HepG2 (cell line): ENCODE data around the gene ANKRD55. TPM values are rescaled to one million over a fixed set of nuclear protein-coding genes. Genes with fewer than 3 reads are reported as not detected.
"Not testable (repeated sequence)": the region's sequence is repeated elsewhere in the genome, so short reads cannot be mapped to it uniquely, and the experiment has no call there.

Experiments
- ATAC-seq: fragments of 200-7000 bp; cut with Tn5 transposase; 3 replicates; pipeline ENCODE4 v1.9.1; 2020; ENCODE audit warnings: mild to moderate bottlenecking, moderate library complexity
- BruUV-seq: library from RNA; stranded (reverse); fragments of 400-500 nt; replicated peaks from 2 replicates; lab custom pipeline; 2021; lab: Mats Ljungman, UMichigan
- CTCF ChIA-PET: fragments of 300-600 bp; formaldehyde crosslinking; extraction: SDS; loops from one replicate; lab custom pipeline; 2021; ENCODE audit warnings: low total read pairs, inconsistent platforms, low intra/inter-chr PET ratio; lab: Yijun Ruan, JAX
- POLR2A ChIA-PET: fragments of 350-600 bp; sonication (Branson Sonifier 250); formaldehyde crosslinking; loops from one replicate; lab custom pipeline; 2020; ENCODE audit warnings: antibody characterized with exemption, inconsistent platforms; lab: Yijun Ruan, JAX
- DNase-seq: peaks from one replicate; pipeline ENCODE4 v3.0.0-alpha.2; 2015; ENCODE audit warnings: low spot score
- FAIRE-seq: peaks from 3 replicates; lab custom pipeline; 2011; peaks lifted over from hg19 to GRCh38; lab: Jason Lieb, UNC
- H2AFZ ChIP-seq: one replicate; pipeline ENCODE4 v1.6.1; 2011; ENCODE audit warnings: low read length, inconsistent platforms
- H3K27ac ChIP-seq: fragments of 300-600 bp; 3 replicates; pipeline ENCODE4 v1.8.0; 2011; ENCODE audit warnings: mixed run types, mild to moderate bottlenecking, mixed read lengths, low read length, inconsistent platforms; ENCODE audit not compliant: insufficient read depth; ENCODE audit errors: extremely low read length
- H3K27me3 ChIP-seq, 2 experiments: fragments of 200-600 bp in 1 of 2; 2 replicates in 1 of 2; 3 replicates in 1 of 2; pipeline versions ENCODE4 v1.6.0 to v1.8.0; 2011; ENCODE audit warnings: low read length in 2 of 2, mild to moderate bottlenecking in 2 of 2, moderate library complexity in 2 of 2, inconsistent platforms in 1 of 2; ENCODE audit not compliant: insufficient read depth in 2 of 2, control insufficient read depth in 1 of 2
- H3K36me3 ChIP-seq, 2 experiments: fragments of 200-600 bp in 1 of 2; replicated peaks in 1 of 2; 2 replicates in 1 of 2; 3 replicates in 1 of 2; pipeline versions ENCODE4 v1.5.1 to v1.8.0; 2011; ENCODE audit warnings: low read length in 2 of 2, inconsistent platforms in 1 of 2; ENCODE audit not compliant: insufficient read depth in 2 of 2, control insufficient read depth in 1 of 2
- H3K4me1 ChIP-seq: 2 replicates; pipeline ENCODE4 v1.5.1; 2012; ENCODE audit warnings: low read length, inconsistent platforms; ENCODE audit not compliant: insufficient read depth
- H3K4me2 ChIP-seq: 2 replicates; pipeline ENCODE4 v1.6.0; 2011; ENCODE audit warnings: low read depth, low read length, inconsistent platforms
- H3K4me3 ChIP-seq, 3 experiments: fragments of 200-600 bp in 1 of 3; sonication (generic), shearing (Covaris generic) in 1 of 3; replicated peaks in 1 of 3; 2 replicates each; pipeline ENCODE4 v1.5.1; 2011 to 2016; ENCODE audit warnings: low read length in 3 of 3, inconsistent platforms in 2 of 3, low read depth in 2 of 3, mild to moderate bottlenecking in 2 of 3, control low read depth in 1 of 3, mixed read lengths in 1 of 3; ENCODE audit not compliant: insufficient read depth in 1 of 3
- H3K79me2 ChIP-seq: one replicate; pipeline ENCODE4 v1.6.1; 2011; ENCODE audit warnings: low read length, inconsistent platforms; ENCODE audit not compliant: insufficient read depth
- H3K9ac ChIP-seq: 2 replicates; pipeline ENCODE4 v1.6.0; 2011; ENCODE audit warnings: mild to moderate bottlenecking, low read depth, low read length, inconsistent platforms; ENCODE audit not compliant: insufficient read depth
- H3K9me3 ChIP-seq: 2 replicates; pipeline ENCODE4 v1.5.1; 2012; ENCODE audit warnings: mild to moderate bottlenecking, low read length
- H4K20me1 ChIP-seq: 2 replicates; pipeline ENCODE4 v1.6.0; 2011; ENCODE audit warnings: inconsistent platforms, mild to moderate bottlenecking, low read length, moderate library complexity; ENCODE audit not compliant: insufficient read depth
- CREB1 ChIP-seq, 2 experiments: fragments of 450-650 bp in 1 of 2; IDR thresholded peaks; 2 replicates each; pipeline ENCODE4 v1.6.1; 2016 to 2017; ENCODE audit warnings: control low read depth in 1 of 2, mild to moderate bottlenecking in 1 of 2, missing compliant biosample characterization in 1 of 2, missing genetic modification characterization in 1 of 2
- ELF4 ChIP-seq: sonication (generic); formaldehyde crosslinking; IDR thresholded peaks from 2 replicates; pipeline ENCODE4 v1.5.0; 2020; ENCODE audit warnings: missing genetic modification reagents, mild to moderate bottlenecking, moderate library complexity, borderline replicate concordance
- EP300 ChIP-seq, 3 experiments: sonication (generic) in 1 of 3; formaldehyde crosslinking in 1 of 3; IDR thresholded peaks; 2 replicates each; pipeline versions ENCODE4 v1.5.1 to v1.6.1; 2011 to 2020; ENCODE audit warnings: low read depth in 2 of 3, low read length in 2 of 3, borderline replicate concordance in 1 of 3, improper control_type of control experiment in 1 of 3, mild to moderate bottlenecking in 1 of 3, missing genetic modification reagents in 1 of 3, moderate library complexity in 1 of 3
- FOSL1 ChIP-seq: sonication (generic); formaldehyde crosslinking; IDR thresholded peaks from 2 replicates; pipeline ENCODE4 v1.9.0; 2021; ENCODE audit warnings: missing genetic modification reagents, borderline replicate concordance
- FOXO1 ChIP-seq: sonication (generic); formaldehyde crosslinking; IDR thresholded peaks from 2 replicates; pipeline ENCODE4 v1.4.0; 2020; ENCODE audit warnings: missing genetic modification reagents
- GTF3A ChIP-seq: sonication (generic); formaldehyde crosslinking; conservative IDR thresholded peaks from 2 replicates; pipeline ENCODE4 v1.4.0; 2020; ENCODE audit warnings: mild to moderate bottlenecking, missing genetic modification reagents
- NR2C2 ChIP-seq: sonication (generic); formaldehyde crosslinking; IDR thresholded peaks from 2 replicates; pipeline ENCODE4 v1.4.0; 2020; ENCODE audit warnings: missing genetic modification reagents, mild to moderate bottlenecking, moderate library complexity, borderline replicate concordance
- NRL ChIP-seq: sonication (generic); formaldehyde crosslinking; IDR thresholded peaks from 2 replicates; pipeline ENCODE4 v1.5.0; 2020; ENCODE audit warnings: missing genetic modification reagents, mild to moderate bottlenecking, moderate library complexity, borderline replicate concordance
- SSRP1 ChIP-seq: IDR thresholded peaks from 2 replicates; pipeline ENCODE4 v1.6.1; 2016; ENCODE audit warnings: control low read depth
- TP53 ChIP-seq: sonication (generic); formaldehyde crosslinking; conservative IDR thresholded peaks from 2 replicates; pipeline ENCODE4 v1.4.0; 2020; ENCODE audit warnings: missing genetic modification reagents
- ZNF792 ChIP-seq: IDR thresholded peaks from 2 replicates; pipeline ENCODE4 v1.6.1; 2016
- WGBS: methylation state at CpG from one replicate; pipeline ENCODE4 v1.1.6; 2017; ENCODE audit warnings: low lambda C conversion rate; 5-methylcytosine and 5-hydroxymethylcytosine counted together
- in situ Hi-C: cut with HindIII; loops from 2 replicates; pipeline ENCODE4 v1.10.0; 2017; ENCODE audit warnings: low pct_unique_long_range_greater_than_20kb; ENCODE audit not compliant: extremely low pct_ligation_motif_present
- intact Hi-C: fragments of 100-400 bp; cut with micrococcal nuclease; formaldehyde crosslinking; loops from one replicate; pipeline ENCODE4 v1.10.0; 2022; ENCODE audit not compliant: unreplicated experiment
- polyA plus RNA-seq, 8 experiments: library from polyadenylated mRNA; depleted of rRNA in 3 of 8; stranded (reverse) in 7 of 8; unstranded in 1 of 8; fragments of >200 nt; fragmentation: Illumina TruSeq in 4 of 8; extraction: Trizol in 4 of 8; gene quantifications; 2 replicates each; pipeline versions ENCODE4 v1.2.1 to v1.2.3, GENCODE V29; 2011 to 2016; ENCODE audit warnings: low read depth in 4 of 8, missing spikeins in 1 of 8, mixed read lengths in 1 of 8; ENCODE audit not compliant: insufficient read depth in 1 of 8
- total RNA-seq, 5 experiments: library from RNA; depleted of rRNA; stranded (reverse); fragments of >200 nt; fragmentation: Illumina TruSeq; extraction: Trizol; gene quantifications; 2 replicates each; pipeline ENCODE4 v1.2.3, GENCODE V29; 2016; ENCODE audit warnings: low read depth in 1 of 5
- TF ChIP-seq, protein P1 (sequence below): sonication (generic); formaldehyde crosslinking; IDR thresholded peaks from 2 replicates; pipeline ENCODE4 v1.5.1; 2020; ENCODE audit warnings: missing genetic modification reagents, mild to moderate bottlenecking, borderline replicate concordance

ANKRD55 gene
- total and polyA plus RNA-seq, 2 of the 13 experiments (the other 11 are each of a cell fraction or from before 2014, with no cell fraction given), result 0.11 to 0.28 TPM

DNA sequence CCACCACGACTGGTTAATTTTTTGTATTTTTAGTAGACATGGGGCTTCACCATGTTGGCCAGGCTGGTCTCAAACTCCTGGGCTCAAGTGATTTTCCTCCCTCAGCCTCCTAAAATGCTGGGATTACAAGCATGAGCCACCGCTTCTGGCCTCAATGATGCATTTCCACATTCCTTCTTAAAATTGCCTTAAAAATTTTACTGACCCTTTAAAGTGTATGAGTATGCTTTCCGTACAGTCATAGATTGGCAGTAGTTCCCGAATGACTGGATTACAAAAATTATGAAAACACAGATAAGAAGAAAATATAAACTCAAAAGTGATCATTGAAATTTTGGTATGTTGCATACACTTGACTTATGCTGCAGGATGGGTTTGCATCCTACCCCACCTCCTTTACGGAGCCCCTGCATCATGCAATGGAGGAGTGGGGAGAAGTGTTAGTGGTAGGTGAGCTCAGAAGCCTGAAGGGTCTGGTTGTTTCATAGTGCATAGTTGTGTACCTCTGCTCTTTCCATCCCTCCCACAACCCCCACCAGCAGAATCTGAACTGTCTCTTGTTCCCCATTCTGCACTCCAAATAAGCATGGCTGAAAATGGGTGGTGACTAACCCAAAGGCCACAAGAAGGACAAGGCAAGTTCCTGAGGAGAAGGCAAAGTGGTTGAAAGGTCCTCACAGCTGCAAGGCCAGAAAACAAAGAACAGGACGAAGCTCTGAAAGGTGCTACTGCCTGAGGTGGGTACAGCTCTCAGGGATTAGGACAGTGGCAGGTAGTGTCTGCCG is 26.8 kb downstream of the ANKRD55 start:
- H3K4me3 ChIP-seq, result no peak overlapping the region
- no peaks in the 10 kb centered on the region for H3K27me3 ChIP-seq
- peaks cover 54% of the 10 kb centered on the region for H3K4me1 ChIP-seq
- H2AFZ ChIP-seq, result no peak overlapping the region
- no peak for FAIRE-seq
- H3K9me3 ChIP-seq, result no peaks in the 10 kb centered on the region
- DNase-seq, result no peak
- no peak overlapping the region for H3K4me2 ChIP-seq
- TF ChIP-seq FOXO1 (CRISPR knock-in tag) (no peak), ZNF792 (CRISPR knock-in tag) (no peak), SSRP1 (CRISPR knock-in tag) (no peak), ELF4 (no peak), NR2C2 (CRISPR knock-in tag) (no peak), TP53 (no peak), GTF3A (CRISPR knock-in tag) (no peak), NRL (no peak), FOSL1 (CRISPR knock-in tag) (no peak), CREB1 (IDR thresholded peaks at IDR 0.05) (no peak), CREB1 (CRISPR knock-in tag; IDR thresholded peaks at IDR 0.05) (no peak), EP300 (IDR thresholded peaks at IDR 0.05; ENCODE audit: low read depth in 2 of 2, low read length in 2 of 2) (no peak), EP300 (CRISPR knock-in tag; IDR thresholded peaks at IDR 0.05; ENCODE audit: borderline replicate concordance) (no peak)
- TF ChIP-seq, protein P1, sequence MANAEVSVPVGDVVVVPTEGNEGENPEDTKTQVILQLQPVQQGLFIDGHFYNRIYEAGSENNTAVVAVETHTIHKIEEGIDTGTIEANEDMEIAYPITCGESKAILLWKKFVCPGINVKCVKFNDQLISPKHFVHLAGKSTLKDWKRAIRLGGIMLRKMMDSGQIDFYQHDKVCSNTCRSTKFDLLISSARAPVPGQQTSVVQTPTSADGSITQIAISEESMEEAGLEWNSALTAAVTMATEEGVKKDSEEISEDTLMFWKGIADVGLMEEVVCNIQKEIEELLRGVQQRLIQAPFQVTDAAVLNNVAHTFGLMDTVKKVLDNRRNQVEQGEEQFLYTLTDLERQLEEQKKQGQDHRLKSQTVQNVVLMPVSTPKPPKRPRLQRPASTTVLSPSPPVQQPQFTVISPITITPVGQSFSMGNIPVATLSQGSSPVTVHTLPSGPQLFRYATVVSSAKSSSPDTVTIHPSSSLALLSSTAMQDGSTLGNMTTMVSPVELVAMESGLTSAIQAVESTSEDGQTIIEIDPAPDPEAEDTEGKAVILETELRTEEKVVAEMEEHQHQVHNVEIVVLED (CRISPR knock-in tag), result no peak
- no peak overlapping the region for H3K27ac ChIP-seq
- no peaks in the 10 kb centered on the region for H4K20me1 ChIP-seq
- H3K79me2 ChIP-seq, result no peaks in the 10 kb centered on the region
- intact Hi-C loops, result no loop called here
- in situ Hi-C loops, result no loop called here
- ATAC-seq, result no peak
- POLR2A ChIA-PET, result interaction anchor here (1.2 kb wide), 1 partner anchor 215 kb away, joined by 3 read pairs; no protein-coding TSS in a partner anchor
- WGBS, result 89% methylated on average over 7 of the region's 7 CpGs
- BruUV-seq, result no TSS peak
- CTCF ChIA-PET, result no interaction called here
- no peaks in the 10 kb centered on the region for H3K36me3 ChIP-seq
- no peak overlapping the region for H3K9ac ChIP-seq

DNA sequence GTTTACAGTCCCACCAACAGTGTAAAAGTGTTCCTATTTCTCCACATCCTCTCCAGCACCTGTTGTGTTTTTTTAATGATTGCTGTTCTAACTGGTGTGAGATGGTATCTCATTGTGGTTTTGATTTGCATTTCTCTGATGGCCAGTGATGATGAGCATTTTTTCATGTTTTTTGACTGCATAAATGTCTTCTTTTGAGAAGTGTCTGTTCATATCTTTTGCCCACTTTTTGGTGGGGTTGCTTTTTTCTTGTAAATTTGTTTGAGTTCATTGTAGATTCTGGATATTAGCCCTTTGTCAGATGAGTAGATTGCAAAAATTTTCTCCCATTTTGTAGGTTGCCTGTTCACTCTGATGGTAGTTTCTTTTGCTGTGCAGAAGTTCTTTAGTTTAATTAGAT is 29.2 kb downstream of the ANKRD55 start:
- H3K36me3 ChIP-seq, H2AFZ ChIP-seq, BruUV-seq, H3K27ac ChIP-seq, FAIRE-seq, ATAC-seq, POLR2A ChIA-PET, H3K9ac ChIP-seq, H3K4me2 ChIP-seq, H3K4me3 ChIP-seq, CTCF ChIA-PET, H3K79me2 ChIP-seq, DNase-seq, H3K9me3 ChIP-seq, H3K27me3 ChIP-seq, H4K20me1 ChIP-seq: not testable (repeated sequence)
- intact Hi-C loops (loop anchor here (5.0 kb wide), 1 partner anchor 82 kb away; no protein-coding TSS in a partner anchor), in situ Hi-C loops (loop anchor here (5.0 kb wide), 1 partner anchor 212 kb away; the partner anchor contains the start of gene IL6ST)
- H3K4me1 ChIP-seq, result peaks cover 50% of the 10 kb centered on the region
